ENCODE data around the gene ADSL. TPM values are rescaled to one million over a fixed set of nuclear protein-coding genes. Genes with fewer than 3 reads are reported as not detected.
"Not testable (repeated sequence)": the region's sequence is repeated elsewhere in the genome, so short reads cannot be mapped to it uniquely, and the experiment has no call there.

Gene ADSL
- total and polyA plus RNA-seq, 10 donors: 39.1 to 77.7 (median 51.7) TPM

- no peak for DNase-seq
- H3K36me3 ChIP-seq: peaks cover 0 to 100% (median 94%) of the 10 kb centered on the region in 6 donors
- intact Hi-C loops (cut with DNase I; ENCODE audit: low total_unique reads): no loop called here
- TF ChIP-seq CTCF (IDR thresholded peaks at IDR 0.05 in 8 of 11, conservative IDR thresholded peaks at IDR 0.05 in 3 of 11) (no peak), POLR2A (IDR thresholded peaks at IDR 0.05) (no peak)
- 90 to 96% (median 92%) methylated on average over 5 of the region's 5 CpGs for WGBS, 5 donors
- H3K27me3 ChIP-seq (replicated peaks in 1 of 7): no peaks in the 10 kb centered on the region
- no peak overlapping the region for H3K4me3 ChIP-seq
- H3K9me3 ChIP-seq: no peaks in the 10 kb centered on the region
- peaks cover 0 to 28% (median 3%) of the 10 kb centered on the region in 6 donors for H3K4me1 ChIP-seq
- no peak overlapping the region for H3K27ac ChIP-seq
Measured at GRCh38 chr22:40310768-40311120, 35.6 kb upstream of the ADSL start.

GRCh38 chr22:40311646-40312045 lies 34.7 kb upstream of the ADSL start:
- DNase-seq; H3K27me3 ChIP-seq (replicated peaks in 1 of 7); H3K4me3 ChIP-seq; H3K27ac ChIP-seq; intact Hi-C loops (cut with DNase I; ENCODE audit: low total_unique reads); H3K9me3 ChIP-seq: not testable (repeated sequence)
- 97 to 99% (median 97%) methylated on average over 12 of the region's 12 CpGs for WGBS, 5 donors
- peaks cover 0 to 28% (median 3%) of the 10 kb centered on the region in 6 donors for H3K4me1 ChIP-seq
- peaks cover 0 to 100% (median 96%) of the 10 kb centered on the region in 6 donors for H3K36me3 ChIP-seq

- no peak overlapping the region for H3K4me3 ChIP-seq
- no peaks in the 10 kb centered on the region for H3K27me3 ChIP-seq (replicated peaks in 1 of 7)
- WGBS, 5 donors: 95 to 99% (median 97%) methylated on average over 2 of the region's 2 CpGs
- no peak for DNase-seq
- no peak for TF ChIP-seq POLR2AphosphoS5 (IDR thresholded peaks at IDR 0.05)
- no peak for TF ChIP-seq CTCF (IDR thresholded peaks at IDR 0.05 in 8 of 11, conservative IDR thresholded peaks at IDR 0.05 in 3 of 11)
- TF ChIP-seq POLR2A (IDR thresholded peaks at IDR 0.05): no peak
- H3K36me3 ChIP-seq: peaks cover 0 to 100% (median 97%) of the 10 kb centered on the region in 6 donors
- peaks cover 0 to 28% (median 3%) of the 10 kb centered on the region in 6 donors for H3K4me1 ChIP-seq
- peak overlapping the region in 4 of 8 donors; percentile 28 to 66 (median 52) for H3K27ac ChIP-seq
- intact Hi-C loops (cut with DNase I; ENCODE audit: low total_unique reads): no loop called here
- no peaks in the 10 kb centered on the region for H3K9me3 ChIP-seq
Measured at GRCh38 chr22:40312050-40312449, 34.2 kb upstream of the ADSL start.

- TF ChIP-seq CTCF (IDR thresholded peaks at IDR 0.05 in 8 of 11, conservative IDR thresholded peaks at IDR 0.05 in 3 of 11): no peak
- no peak for TF ChIP-seq POLR2A (IDR thresholded peaks at IDR 0.05)
- no peak for TF ChIP-seq POLR2AphosphoS5 (IDR thresholded peaks at IDR 0.05)
- WGBS, 5 donors: 33 to 59% (median 49%) methylated on average over 2 of the region's 2 CpGs
- H3K36me3 ChIP-seq: peaks cover 0 to 100% (median 97%) of the 10 kb centered on the region in 6 donors
- peak overlapping the region in 1 of 8 donors; percentile 3 for H3K4me3 ChIP-seq
- no peak for DNase-seq
- H3K4me1 ChIP-seq: peaks cover 0 to 28% (median 3%) of the 10 kb centered on the region in 6 donors
- H3K9me3 ChIP-seq: no peaks in the 10 kb centered on the region
- intact Hi-C loops (cut with DNase I; ENCODE audit: low total_unique reads): no loop called here
- no peaks in the 10 kb centered on the region for H3K27me3 ChIP-seq (replicated peaks in 1 of 7)
- peak overlapping the region in 6 of 8 donors; percentile 1 to 66 (median 36) for H3K27ac ChIP-seq
Measured at GRCh38 chr22:40313007-40313406, 33.3 kb upstream of the ADSL start.

- DNase-seq: no peak
- Histone ChIP-seq H3K9me3 (no peaks in the 10 kb centered on the region), H3K27me3 (replicated peaks in 1 of 7) (no peaks in the 10 kb centered on the region), H3K4me1 (peaks cover 0 to 28% (median 3%) of the 10 kb centered on the region in 6 donors), H3K4me3 (no peak overlapping the region), H3K36me3 (peaks cover 0 to 100% (median 94%) of the 10 kb centered on the region in 6 donors), H3K27ac (peak overlapping the region in 3 of 8 donors; percentile 44 to 66 (median 61))
- intact Hi-C loops (cut with DNase I; ENCODE audit: low total_unique reads): no loop called here
- no peak for TF ChIP-seq POLR2A (IDR thresholded peaks at IDR 0.05)
- no peak for TF ChIP-seq POLR2AphosphoS5 (IDR thresholded peaks at IDR 0.05)
- TF ChIP-seq CTCF (IDR thresholded peaks at IDR 0.05 in 8 of 11, conservative IDR thresholded peaks at IDR 0.05 in 3 of 11): no peak
Measured at GRCh38 chr22:40314041-40314440, 32.3 kb upstream of the ADSL start.

Data from spleen (tissue), 11 donors.